ENCODE measurements around the gene BCOR. TPM values are rescaled to one million over a fixed set of nuclear protein-coding genes. Genes with fewer than 3 reads are reported as not detected.

Gene BCOR
- 19.1 to 29.1 TPM (median 20.6 TPM) in 5 replicates for total RNA-seq (2022; extraction: Qiagen RNA extraction; ENCODE audit: low read depth)

GRCh38 chrX:40097504-40098263 is at the start of gene BCOR:
TSS of gene BCOR (minus strand) at chrX:40097958. CDS start at chrX:40077929, 20,029 bp downstream.

Measured in A549 treated with CpdA at 1 μM for 4 hours (cell line).